B cell (primary cell): ENCODE data around the gene ARL3. TPM values are rescaled to one million over a fixed set of nuclear protein-coding genes. Genes with fewer than 3 reads are reported as not detected.
"Not testable (repeated sequence)": the region's sequence is repeated elsewhere in the genome, so short reads cannot be mapped to it uniquely, and the experiment has no call there.

Experiments used
- ATAC-seq: fragments of 200-7000 bp; cut with Tn5 transposase; one replicate; pipeline ENCODE4 v1.10.0; 2021; ENCODE audit warnings: low read depth, mild to moderate bottlenecking, moderate number of reproducible peaks, moderate library complexity
- CTCF ChIA-PET: fragments of 350-600 bp; sonication (Branson Sonifier 250); formaldehyde crosslinking; loops from one replicate; lab custom pipeline; 2021; ENCODE audit warnings: antibody characterized with exemption, inconsistent platforms; lab: Charles Lee
- POLR2A ChIA-PET: fragments of 350-600 bp; sonication (Branson Sonifier 250); formaldehyde crosslinking; loops from one replicate; lab custom pipeline; 2021; ENCODE audit warnings: antibody characterized with exemption; lab: Charles Lee
- DNase-seq: peaks from one replicate; pipeline ENCODE4 v3.0.0; 2013
- H2AFZ ChIP-seq: 2 replicates; pipeline ENCODE4 v1.6.1; 2012; ENCODE audit warnings: mild to moderate bottlenecking, low read depth, low read length; ENCODE audit not compliant: insufficient read depth, poor library complexity, severe bottlenecking
- H3K27ac ChIP-seq, 2 donors: 1 replicate in 1 of 2; 2 replicates in 1 of 2; pipeline ENCODE4 v1.5.1; 2012 to 2013; ENCODE audit warnings: low read length in 2 of 2, mild to moderate bottlenecking in 2 of 2, moderate library complexity in 1 of 2
- H3K27me3 ChIP-seq, 4 experiments: fragments of 200-600 bp in 1 of 4; sonication (generic) in 1 of 4; replicated peaks in 1 of 4; 1 replicate in 2 of 4; 2 replicates in 2 of 4; pipeline versions ENCODE4 v1.6.1 to v1.7.0; 2013 to 2016; ENCODE audit warnings: low read length in 3 of 4, mild to moderate bottlenecking in 2 of 4, mixed read lengths in 1 of 4, moderate library complexity in 1 of 4; ENCODE audit not compliant: insufficient read depth in 4 of 4, control insufficient read depth in 3 of 4; ENCODE audit errors: control extremely low read depth in 1 of 4
- H3K36me3 ChIP-seq, 2 experiments: replicated peaks in 1 of 2; 1 replicate in 1 of 2; 2 replicates in 1 of 2; pipeline versions ENCODE4 v1.6.1 to v1.7.1; 2013; ENCODE audit warnings: low read length in 1 of 2; ENCODE audit not compliant: insufficient read depth in 2 of 2, control insufficient read depth in 1 of 2; ENCODE audit errors: control extremely low read depth in 1 of 2, extremely low read depth in 1 of 2
- H3K4me1 ChIP-seq, 2 donors: fragments of 200-600 bp in 1 of 2; sonication (generic) in 1 of 2; 1 replicate in 1 of 2; 2 replicates in 1 of 2; pipeline versions ENCODE4 v1.5.1 to v1.6.1; 2013 to 2017; ENCODE audit warnings: low read length in 2 of 2; ENCODE audit not compliant: control insufficient read depth in 2 of 2, insufficient read depth in 2 of 2
- H3K4me2 ChIP-seq: replicated peaks from 2 replicates; pipeline ENCODE3; 2012; ENCODE audit warnings: mild to moderate bottlenecking, low read depth, low read length; ENCODE audit not compliant: poor library complexity, severe bottlenecking
- H3K4me3 ChIP-seq, 5 experiments: fragments of 200-600 bp in 1 of 5; sonication (generic) in 1 of 5; 1 replicate in 3 of 5; 2 replicates in 2 of 5; pipeline versions ENCODE4 v1.5.1 to v1.7.0; 2011 to 2016; ENCODE audit warnings: low read length in 4 of 5, mild to moderate bottlenecking in 4 of 5, low read depth in 2 of 5, control low read depth in 1 of 5, moderate library complexity in 1 of 5; ENCODE audit not compliant: insufficient read depth in 1 of 5; ENCODE audit errors: control extremely low read depth in 1 of 5, extremely low read depth in 1 of 5
- H3K79me2 ChIP-seq: fragments of 200-600 bp; sonication (generic); one replicate; pipeline ENCODE4 v1.6.0; 2016; ENCODE audit warnings: low read length; ENCODE audit not compliant: control insufficient read depth, insufficient read depth
- H3K9ac ChIP-seq: fragments of 200-600 bp; sonication (generic); 2 replicates; pipeline ENCODE4 v1.6.1; 2017; ENCODE audit warnings: mild to moderate bottlenecking, low read length, moderate library complexity
- H3K9me3 ChIP-seq, 3 donors: one replicate each; pipeline versions ENCODE4 v1.6.1 to v1.7.1; 2013; ENCODE audit warnings: low read length in 2 of 3; ENCODE audit not compliant: control insufficient read depth in 2 of 3, insufficient read depth in 1 of 3; ENCODE audit errors: control extremely low read depth in 1 of 3
- H4K20me1 ChIP-seq: 2 replicates; pipeline ENCODE4 v1.6.0; 2012; ENCODE audit warnings: mild to moderate bottlenecking, low read length; ENCODE audit not compliant: insufficient read depth, control insufficient read depth, poor library complexity, severe bottlenecking
- H3K27ac Mint-ChIP-seq: one replicate; pipeline ENCODE4 v1.8.0; 2021; ENCODE audit warnings: mixed read lengths
- H3K27me3 Mint-ChIP-seq: one replicate; pipeline ENCODE4 v1.8.0; 2021; ENCODE audit warnings: mixed read lengths
- H3K4me1 Mint-ChIP-seq: one replicate; pipeline ENCODE4 v1.8.0; 2021; ENCODE audit warnings: mixed read lengths
- H3K4me3 Mint-ChIP-seq: one replicate; pipeline ENCODE4 v1.8.0; 2021; ENCODE audit warnings: mixed read lengths
- H3K9me3 Mint-ChIP-seq: one replicate; pipeline ENCODE4 v1.8.0; 2022; ENCODE audit warnings: mixed read lengths; ENCODE audit not compliant: insufficient read depth
- EZH2 ChIP-seq: IDR thresholded peaks from 2 replicates; pipeline ENCODE4 v1.6.1; 2012; ENCODE audit warnings: borderline replicate concordance, low read depth, mild to moderate bottlenecking, moderate library complexity, low read length; ENCODE audit not compliant: insufficient read depth, poor library complexity, severe bottlenecking
- WGBS: methylation state at CpG from one replicate; pipeline ENCODE4 v1.1.5; 2013; ENCODE audit warnings: missing lambda C conversion rate; ENCODE audit not compliant: insufficient coverage; 5-methylcytosine and 5-hydroxymethylcytosine counted together
- intact Hi-C: fragments of 100-400 bp; cut with micrococcal nuclease; formaldehyde crosslinking; loops from one replicate; pipeline ENCODE4 v1.10.0; 2022
- polyA plus RNA-seq: library from polyadenylated mRNA; depleted of rRNA; stranded (reverse); fragments of >200 nt; gene quantifications from 2 replicates; pipeline ENCODE4 v1.2.3, GENCODE V29; 2012
- total RNA-seq, 2 donors: library from RNA; stranded (reverse); fragments of 120-200 nt in 1 of 2; gene quantifications; 1 replicate in 1 of 2; 2 replicates in 1 of 2; pipeline versions ENCODE4 v1.2.3 to v1.2.4, GENCODE V29; 2013 to 2022
- TF ChIP-seq, protein P1 (sequence below): fragments of 200-600 bp; IDR thresholded peaks from one replicate; pipeline ENCODE4 v1.8.0; 2022; ENCODE audit warnings: antibody characterized with exemption, mild to moderate bottlenecking

ARL3 gene
- total and polyA plus RNA-seq, 2 donors (not counting 1 experiment from before 2014, with no cell fraction given), result 0.91 to 5.5 TPM

DNA sequence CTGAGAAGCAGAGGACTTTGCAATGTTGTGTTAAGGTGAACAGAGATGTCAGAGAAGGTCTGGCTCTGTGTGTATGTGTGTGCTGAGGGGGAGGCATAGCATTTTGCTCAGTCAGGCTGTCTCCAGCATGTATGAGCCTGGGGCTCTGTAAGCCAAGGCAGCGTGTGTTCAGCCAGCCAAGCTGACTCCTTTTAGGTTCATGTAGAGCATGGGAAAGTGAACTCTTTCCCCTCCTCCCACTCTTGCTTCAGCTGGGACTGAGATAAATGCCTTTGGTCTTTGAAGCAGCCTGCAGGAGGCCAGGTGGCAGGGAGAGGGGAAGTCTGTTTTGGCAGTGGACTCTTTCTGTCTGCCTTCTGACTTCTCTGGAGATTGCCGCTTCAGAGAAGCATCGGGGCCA is 4.0 kb upstream of the ARL3 start:
- no peak overlapping the region for H3K27ac ChIP-seq
- TF ChIP-seq, protein P1, sequence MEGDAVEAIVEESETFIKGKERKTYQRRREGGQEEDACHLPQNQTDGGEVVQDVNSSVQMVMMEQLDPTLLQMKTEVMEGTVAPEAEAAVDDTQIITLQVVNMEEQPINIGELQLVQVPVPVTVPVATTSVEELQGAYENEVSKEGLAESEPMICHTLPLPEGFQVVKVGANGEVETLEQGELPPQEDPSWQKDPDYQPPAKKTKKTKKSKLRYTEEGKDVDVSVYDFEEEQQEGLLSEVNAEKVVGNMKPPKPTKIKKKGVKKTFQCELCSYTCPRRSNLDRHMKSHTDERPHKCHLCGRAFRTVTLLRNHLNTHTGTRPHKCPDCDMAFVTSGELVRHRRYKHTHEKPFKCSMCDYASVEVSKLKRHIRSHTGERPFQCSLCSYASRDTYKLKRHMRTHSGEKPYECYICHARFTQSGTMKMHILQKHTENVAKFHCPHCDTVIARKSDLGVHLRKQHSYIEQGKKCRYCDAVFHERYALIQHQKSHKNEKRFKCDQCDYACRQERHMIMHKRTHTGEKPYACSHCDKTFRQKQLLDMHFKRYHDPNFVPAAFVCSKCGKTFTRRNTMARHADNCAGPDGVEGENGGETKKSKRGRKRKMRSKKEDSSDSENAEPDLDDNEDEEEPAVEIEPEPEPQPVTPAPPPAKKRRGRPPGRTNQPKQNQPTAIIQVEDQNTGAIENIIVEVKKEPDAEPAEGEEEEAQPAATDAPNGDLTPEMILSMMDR, result no peak
- TF ChIP-seq EZH2, result no peak
- no peaks in the 10 kb centered on the region for H3K9me3 ChIP-seq
- Mint-ChIP-seq H3K27me3 (no peaks in the 10 kb centered on the region), H3K27ac (no peak overlapping the region), H3K4me1 (peaks cover 21% of the 10 kb centered on the region), H3K9me3 (no peaks in the 10 kb centered on the region), H3K4me3 (no peak overlapping the region)
- no peak overlapping the region for H3K9ac ChIP-seq
- intact Hi-C loops, result no loop called here
- no peaks in the 10 kb centered on the region for H4K20me1 ChIP-seq
- ChIA-PET CTCF (no interaction called here), POLR2A (no interaction called here)
- H3K4me2 ChIP-seq, result no peak overlapping the region
- H3K27me3 ChIP-seq, result no peaks in the 10 kb centered on the region
- 45% methylated on average over 2 of the region's 3 CpGs for WGBS
- H2AFZ ChIP-seq, result no peak overlapping the region
- peaks cover 8 to 11% of the 10 kb centered on the region in 2 donors for H3K4me1 ChIP-seq
- ATAC-seq (no peak), DNase-seq (no peak)
- no peaks in the 10 kb centered on the region for H3K36me3 ChIP-seq
- no peak overlapping the region for H3K4me3 ChIP-seq
- peaks cover 51% of the 10 kb centered on the region for H3K79me2 ChIP-seq

DNA sequence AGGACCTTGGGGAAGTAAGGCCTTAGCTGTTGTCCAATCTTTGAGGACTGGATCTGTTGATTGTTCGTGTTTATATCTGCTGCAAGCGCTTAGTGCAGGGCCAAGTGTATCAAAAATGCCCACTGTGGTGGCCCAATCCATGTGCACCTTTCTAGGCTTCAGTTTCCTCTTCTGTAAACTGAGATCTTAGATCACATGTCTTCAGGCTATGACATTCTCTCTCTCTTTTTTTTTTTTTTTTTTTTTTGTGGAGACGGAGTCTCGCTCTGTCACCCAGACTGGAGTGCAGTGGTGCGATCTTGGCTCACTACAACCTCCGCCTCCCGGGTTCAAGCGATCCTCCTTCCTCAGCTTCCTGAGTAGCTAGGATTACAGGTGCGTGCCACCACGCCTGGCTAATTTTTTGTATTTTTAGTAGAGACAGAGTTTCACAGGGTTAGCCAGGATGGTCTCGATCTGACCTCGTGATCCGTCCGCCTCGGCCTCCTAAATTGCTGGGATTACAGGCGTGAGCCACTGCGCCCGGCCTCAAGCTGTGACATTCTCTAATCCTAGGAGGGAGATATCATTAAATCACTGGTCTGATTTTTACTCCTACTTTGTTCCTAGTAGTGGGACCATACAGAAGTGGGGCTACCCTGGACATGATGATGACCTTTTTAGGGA is 2.8 kb upstream of the ARL3 start:
- peaks cover 50% of the 10 kb centered on the region for H3K79me2 ChIP-seq
- WGBS, result 98% methylated on average over 15 of the region's 18 CpGs

More for the DNA sequence above, 2.8 kb upstream of the ARL3 start:
- H3K36me3 ChIP-seq, H2AFZ ChIP-seq, H3K27me3 ChIP-seq, H3K4me3 Mint-ChIP-seq, H3K9me3 Mint-ChIP-seq, H3K9ac ChIP-seq, DNase-seq, H3K27ac ChIP-seq, H3K4me2 ChIP-seq, intact Hi-C loops, H3K27me3 Mint-ChIP-seq, ATAC-seq, H3K9me3 ChIP-seq, H3K4me3 ChIP-seq, H4K20me1 ChIP-seq, H3K27ac Mint-ChIP-seq: not testable (repeated sequence)
- POLR2A ChIA-PET, result interaction anchor here (0.7 kb wide), 1 partner anchor 1674 kb away, joined by 10 read pairs; no protein-coding TSS in a partner anchor
- peaks cover 15 to 19% of the 10 kb centered on the region in 2 donors for H3K4me1 ChIP-seq
- CTCF ChIA-PET, result interaction anchor here (0.6 to 0.7 kb wide), 2 partner anchors 90 to 775 kb away, joined by 3 to 4 read pairs; no protein-coding TSS in a partner anchor
- H3K4me1 Mint-ChIP-seq, result peaks cover 33% of the 10 kb centered on the region
